GM21515 (cell line): ENCODE data around the gene TADA3.

ENCODE experiments used
- ATAC-seq: cut with Tn5 transposase; IDR thresholded peaks from one replicate; pipeline ENCODE4 v1.9.1; 2021; ENCODE audit not compliant: unreplicated experiment

TADA3 gene

DNA sequence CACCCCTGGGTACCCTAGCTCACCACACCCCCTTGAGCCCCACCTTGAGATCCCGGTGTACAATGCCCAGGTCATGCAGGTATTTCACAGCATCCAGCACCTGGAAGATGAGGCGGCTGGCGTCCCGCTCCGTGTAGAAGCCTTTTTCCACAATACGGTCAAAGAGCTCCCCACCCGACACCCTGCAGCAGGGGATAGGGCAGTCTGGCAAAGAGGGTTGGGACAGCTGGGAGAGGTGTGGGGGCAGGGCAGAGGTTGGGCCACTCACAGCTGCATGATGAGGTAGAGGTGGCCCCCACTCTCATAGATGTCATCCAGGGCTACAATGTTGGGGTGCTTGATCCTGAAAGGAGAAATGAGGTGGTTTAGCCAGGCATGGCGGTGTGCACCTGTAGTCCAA is 29.4 kb downstream of the TADA3 start:
- no peak for ATAC-seq

- ATAC-seq = no peak
Measured at GRCh38 chr3:9761919-9762318, 30.4 kb downstream of the TADA3 start.

DNA sequence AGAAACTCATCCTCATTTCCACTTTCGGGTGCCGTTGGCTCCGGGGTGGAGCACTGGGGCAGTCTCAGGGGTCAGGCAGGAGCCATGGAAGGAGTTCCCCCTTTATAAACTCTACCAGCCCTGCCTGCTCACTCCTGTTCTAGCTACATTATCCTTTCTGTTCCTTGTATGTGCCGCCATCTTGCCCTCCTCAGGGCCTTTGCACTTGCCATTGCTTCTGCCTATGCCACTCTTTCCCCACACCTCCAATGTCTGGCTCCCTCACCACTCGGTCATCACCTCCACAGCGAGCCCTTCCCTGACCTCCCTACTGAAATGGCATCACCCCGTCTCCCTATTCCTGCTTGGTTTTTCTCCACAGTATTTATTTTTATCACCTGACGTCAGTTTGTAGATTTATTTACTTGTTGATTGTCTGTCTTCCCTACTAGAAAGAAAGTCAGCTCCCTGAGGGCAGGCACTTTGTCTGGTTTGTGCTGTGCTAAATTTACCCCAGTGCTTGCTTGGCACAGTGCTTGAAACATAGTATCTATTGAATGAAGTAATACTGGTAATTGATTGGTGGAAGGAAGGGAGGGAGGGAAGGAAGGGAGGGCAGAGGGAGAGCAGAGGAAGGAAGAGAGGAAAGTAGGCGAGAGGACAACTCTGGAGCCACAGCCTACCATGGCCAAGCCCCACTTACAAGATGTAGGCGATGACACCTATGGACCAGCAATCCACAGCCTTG is 31.3 kb downstream of the TADA3 start:
- ATAC-seq = no peak

DNA sequence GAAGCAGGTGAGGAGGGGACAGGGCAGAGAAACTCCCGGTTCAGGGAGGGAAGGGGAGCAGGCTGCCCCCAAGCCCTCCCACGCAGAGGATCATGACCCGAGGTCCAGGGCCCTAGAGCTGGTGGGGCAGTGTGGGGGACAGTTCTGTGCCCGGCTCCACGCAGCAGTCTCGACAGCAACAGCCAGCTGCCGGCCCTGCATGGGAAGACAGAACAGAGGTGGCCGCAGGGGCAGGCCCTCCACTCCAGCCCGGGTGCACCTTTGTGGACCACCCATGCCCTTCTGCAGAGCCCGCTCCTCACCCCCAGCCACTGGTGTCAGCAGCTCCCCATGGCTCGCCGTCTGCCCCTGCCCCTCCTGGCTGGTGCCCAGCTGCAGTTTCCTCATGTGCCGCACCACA is 34.8 kb downstream of the TADA3 start:
- ATAC-seq = no peak

DNA sequence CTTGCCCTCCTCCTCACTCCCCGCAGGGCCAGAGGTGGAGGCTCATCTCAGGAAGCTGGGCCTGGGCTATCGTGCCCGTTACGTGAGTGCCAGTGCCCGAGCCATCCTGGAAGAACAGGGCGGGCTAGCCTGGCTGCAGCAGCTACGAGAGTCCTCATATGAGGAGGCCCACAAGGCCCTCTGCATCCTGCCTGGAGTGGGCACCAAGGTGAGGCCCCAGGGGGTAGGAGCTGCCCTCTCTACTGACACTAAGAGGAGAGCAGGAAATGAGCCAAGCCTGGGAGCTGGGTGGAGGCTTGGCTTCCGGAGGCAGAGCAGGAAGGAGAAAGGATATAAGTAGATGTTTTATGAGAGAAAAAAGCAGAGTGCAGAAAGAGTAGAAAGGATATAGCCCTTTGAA is 37.6 kb downstream of the TADA3 start:
- ATAC-seq = no peak

DNA sequence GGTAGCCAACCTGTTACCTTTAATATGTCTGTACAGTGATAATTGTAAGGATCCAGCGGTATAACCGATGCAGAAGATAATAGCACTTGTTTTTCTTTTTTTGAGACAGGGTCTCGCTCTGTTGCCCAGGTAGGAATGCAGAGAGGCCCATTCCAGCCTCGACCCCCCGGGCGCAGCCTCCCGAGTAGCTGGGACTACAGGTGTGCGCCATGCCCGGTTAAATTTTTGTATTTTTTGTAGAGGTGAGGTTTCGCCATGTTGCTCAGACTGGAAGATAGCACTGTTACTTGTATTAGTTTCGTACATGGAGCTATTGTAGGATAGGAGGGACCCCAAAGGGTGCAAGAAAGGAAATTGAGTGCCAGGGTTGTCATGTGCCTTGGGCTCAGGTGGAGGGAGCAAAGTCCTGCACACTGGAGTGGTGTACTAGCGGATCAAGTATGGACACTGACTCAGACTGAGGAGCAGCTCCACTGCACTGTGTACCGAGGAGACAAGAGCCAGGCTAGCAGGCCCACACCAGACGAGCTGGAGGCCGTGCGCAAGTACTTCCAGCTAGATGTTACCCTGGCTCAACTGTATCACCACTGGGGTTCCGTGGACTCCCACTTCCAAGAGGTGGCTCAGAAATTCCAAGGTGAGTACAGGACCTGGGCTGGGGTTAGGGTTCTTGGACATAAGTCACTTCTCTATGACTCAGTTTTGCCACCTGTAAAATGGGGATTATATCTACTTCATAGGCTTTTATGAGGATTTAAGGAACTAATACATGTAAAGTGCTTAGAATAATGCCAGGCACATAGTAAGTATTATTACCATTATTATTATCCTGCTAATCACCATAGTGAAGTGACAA is 41.5 kb downstream of the TADA3 start:
- ATAC-seq = no peak

GRCh38 chr3:9749645-9750555 is 42.4 kb downstream of the TADA3 start, which contains the start of gene OGG1:
OGG1 (plus strand) TSS chr3:9749952; CDS start chr3:9750287, 335 bp downstream.
- peak; percentile 94 for ATAC-seq

DNA sequence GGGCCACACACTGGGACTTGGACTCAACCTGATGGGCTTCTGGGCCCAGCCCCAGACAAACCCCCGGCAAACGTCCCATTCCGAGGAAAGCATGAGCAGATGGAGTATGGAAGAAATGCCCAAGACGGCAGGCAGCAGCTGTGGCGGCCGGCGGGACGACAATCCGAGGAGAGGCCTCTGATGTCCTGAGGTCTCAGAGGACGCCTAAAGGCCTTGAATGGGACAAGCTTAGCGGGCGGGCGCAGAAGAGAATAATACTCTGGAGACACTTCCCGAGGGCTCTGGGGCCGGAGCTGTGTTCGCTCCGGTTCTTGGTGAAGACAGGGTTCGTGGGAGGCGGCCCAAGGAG is 43.0 kb downstream of the TADA3 start:
- no peak for ATAC-seq

- ATAC-seq = no peak
Measured at GRCh38 chr3:9748031-9748430, 44.2 kb downstream of the TADA3 start.

- no peak for ATAC-seq
Measured at GRCh38 chr3:9747267-9747666, 45.0 kb downstream of the TADA3 start.

- no peak for ATAC-seq
Measured at GRCh38 chr3:9746330-9746729, 45.9 kb downstream of the TADA3 start.

DNA sequence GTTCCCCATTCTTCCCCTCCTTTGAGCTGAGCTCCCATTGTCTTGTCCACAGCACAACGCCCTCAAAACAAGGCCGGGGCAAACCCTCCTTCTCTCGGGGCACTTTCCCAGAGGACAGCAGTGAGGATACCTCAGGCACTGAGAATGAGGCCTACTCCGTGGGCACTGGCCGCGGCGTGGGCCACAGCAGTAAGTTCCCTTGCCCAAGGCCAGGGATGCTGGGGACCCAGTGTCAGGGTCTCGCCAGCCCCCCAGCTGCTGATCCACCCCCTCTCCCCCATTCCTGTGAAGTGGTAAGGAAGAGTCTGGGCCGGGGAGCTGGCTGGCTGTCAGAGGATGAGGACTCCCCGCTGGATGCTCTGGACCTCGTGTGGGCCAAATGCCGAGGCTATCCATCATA is 46.8 kb downstream of the TADA3 start:
- ATAC-seq = no peak

- no peak for ATAC-seq
Measured at GRCh38 chr3:9744162-9744561, 48.1 kb downstream of the TADA3 start.

GRCh38 chr3:9743548-9743947 is 48.7 kb downstream of the TADA3 start:
- ATAC-seq = no peak

GRCh38 chr3:9742560-9742959 is 49.7 kb downstream of the TADA3 start:
- ATAC-seq = no peak

- ATAC-seq = no peak
Measured at GRCh38 chr3:9739181-9739580, 53.1 kb downstream of the TADA3 start.

- ATAC-seq = no peak
Measured at GRCh38 chr3:9736831-9737230, 55.4 kb downstream of the TADA3 start.

GRCh38 chr3:9732740-9733115 is 59.5 kb downstream of the TADA3 start:
- no peak for ATAC-seq

DNA sequence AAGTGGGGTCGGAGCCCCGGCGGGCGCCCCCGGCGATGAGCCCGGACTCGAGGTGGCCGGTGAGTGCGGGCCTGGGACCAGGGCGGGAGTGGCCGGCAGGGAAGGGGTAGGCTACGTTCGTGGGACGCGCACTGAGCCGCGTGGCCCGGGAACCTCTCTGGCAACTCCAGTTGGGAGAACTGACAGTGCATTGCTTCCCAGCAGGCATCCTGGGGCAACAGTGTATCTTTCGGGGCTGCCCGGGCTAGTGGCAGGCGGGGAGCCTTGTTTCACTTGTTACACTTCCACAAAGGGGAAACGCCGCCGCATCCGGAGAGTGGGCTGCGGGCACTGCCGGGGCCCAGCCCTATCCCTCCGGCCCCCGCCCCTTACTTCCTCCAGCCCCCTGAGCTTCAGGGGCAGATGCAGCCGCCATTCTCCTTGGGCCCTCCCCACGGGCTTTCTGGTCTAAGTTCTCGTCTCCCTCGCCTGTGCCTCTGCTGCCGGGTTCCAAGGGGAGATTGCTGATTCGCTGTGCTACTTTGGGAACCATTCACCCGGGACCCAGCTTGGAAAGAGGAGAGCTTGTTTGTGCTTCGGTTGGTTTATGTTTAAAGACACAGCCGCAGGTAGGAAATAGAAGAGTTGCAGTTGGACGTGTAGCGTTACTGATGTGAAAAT is 60.1 kb downstream of the TADA3 start:
- peak; percentile 10 for ATAC-seq

DNA sequence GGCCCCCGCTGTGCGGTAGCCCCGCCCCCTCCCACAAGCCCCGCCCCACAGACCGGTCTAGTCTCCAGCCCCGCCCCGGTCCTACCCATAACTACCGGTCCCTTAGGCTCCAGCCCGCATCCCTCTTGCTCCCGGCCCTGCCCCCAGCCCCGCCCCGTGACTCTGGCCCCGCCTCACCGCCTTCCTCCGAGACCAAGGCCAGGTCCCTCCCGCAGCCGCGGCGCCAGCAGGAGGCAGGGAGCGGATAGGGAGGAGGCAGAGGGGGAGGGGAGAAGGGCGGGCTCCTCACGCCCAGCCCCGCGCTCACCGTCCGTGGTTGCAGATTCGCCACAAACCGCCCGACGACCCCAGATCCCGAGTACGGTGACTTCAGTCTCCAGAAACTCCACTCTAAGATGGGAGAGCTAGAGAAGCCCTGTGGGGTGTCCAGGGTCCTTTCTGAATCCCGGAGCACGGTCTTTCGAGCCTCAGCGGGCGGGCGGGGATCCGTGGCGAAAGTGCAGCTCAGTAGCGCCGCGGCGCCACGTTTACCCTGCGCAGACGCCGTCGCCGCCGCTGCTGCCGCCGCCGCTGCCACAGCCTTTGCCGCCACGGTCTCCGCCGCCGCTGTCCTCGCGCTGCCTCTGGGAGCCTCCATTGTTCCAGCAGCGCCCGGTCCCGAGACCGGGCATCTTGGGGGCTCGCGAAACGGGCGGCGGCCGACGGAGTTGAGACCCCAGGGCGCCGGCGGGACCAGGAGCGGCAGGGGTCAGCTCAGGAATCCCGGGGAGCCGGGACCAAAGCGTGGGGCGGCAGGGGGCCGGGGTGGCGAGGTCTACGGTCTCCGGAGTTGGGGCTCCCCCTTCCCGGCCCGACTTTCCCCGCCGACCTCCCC is 60.8 kb downstream of the TADA3 start, which contains the start of gene BRPF1:
BRPF1 (plus strand) TSS at position 530 of the 874 bp plus-strand sequence. CDS start 2,406 bp downstream, outside the sequence.
- peak; percentile 89 for ATAC-seq
